Prostate gland (tissue), 2 donors: ENCODE results near the gene SMYD3.

ENCODE experiments used
- POLR2A ChIP-seq: fragments of 450-650 bp; IDR thresholded peaks from one replicate; pipeline ENCODE4 v1.6.1; 2016; ENCODE audit warnings: antibody characterized with exemption, mild to moderate bottlenecking
- POLR2AphosphoS5 ChIP-seq: sonication (generic); formaldehyde crosslinking; IDR thresholded peaks from one replicate; pipeline ENCODE4 v1.6.1; 2017; ENCODE audit warnings: antibody characterized with exemption
- TF ChIP-seq, protein P1 (sequence below), 4 experiments: fragments of 200-600 bp in 2 of 4; fragments of 450-650 bp in 2 of 4; sonication (generic) in 2 of 4; IDR thresholded peaks; 1 replicate in 3 of 4; 2 replicates in 1 of 4; pipeline ENCODE4 v1.5.1; 2016 to 2019; ENCODE audit warnings: antibody characterized with exemption in 4 of 4, mild to moderate bottlenecking in 2 of 4, moderate library complexity in 2 of 4

DNA sequence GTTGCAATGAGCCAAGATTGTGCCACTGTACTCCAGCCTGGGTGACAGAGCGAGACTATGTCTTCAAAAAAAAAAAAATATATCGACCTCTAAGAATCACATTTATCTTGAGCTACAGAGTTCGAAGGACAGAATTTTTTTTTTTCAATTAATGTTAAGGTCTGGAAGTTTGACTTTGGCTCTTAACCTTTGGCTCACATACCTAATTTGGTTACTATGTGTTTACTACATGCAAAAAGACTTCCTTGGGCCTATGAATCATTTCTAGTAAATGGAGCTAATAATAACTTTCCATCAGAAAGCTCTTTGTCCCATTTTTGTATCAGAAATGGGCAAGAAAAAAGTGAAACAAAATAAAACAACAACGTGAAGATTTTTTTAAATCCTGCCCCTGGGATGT lies 351.2 kb downstream of the SMYD3 start:
- TF ChIP-seq, protein P1, sequence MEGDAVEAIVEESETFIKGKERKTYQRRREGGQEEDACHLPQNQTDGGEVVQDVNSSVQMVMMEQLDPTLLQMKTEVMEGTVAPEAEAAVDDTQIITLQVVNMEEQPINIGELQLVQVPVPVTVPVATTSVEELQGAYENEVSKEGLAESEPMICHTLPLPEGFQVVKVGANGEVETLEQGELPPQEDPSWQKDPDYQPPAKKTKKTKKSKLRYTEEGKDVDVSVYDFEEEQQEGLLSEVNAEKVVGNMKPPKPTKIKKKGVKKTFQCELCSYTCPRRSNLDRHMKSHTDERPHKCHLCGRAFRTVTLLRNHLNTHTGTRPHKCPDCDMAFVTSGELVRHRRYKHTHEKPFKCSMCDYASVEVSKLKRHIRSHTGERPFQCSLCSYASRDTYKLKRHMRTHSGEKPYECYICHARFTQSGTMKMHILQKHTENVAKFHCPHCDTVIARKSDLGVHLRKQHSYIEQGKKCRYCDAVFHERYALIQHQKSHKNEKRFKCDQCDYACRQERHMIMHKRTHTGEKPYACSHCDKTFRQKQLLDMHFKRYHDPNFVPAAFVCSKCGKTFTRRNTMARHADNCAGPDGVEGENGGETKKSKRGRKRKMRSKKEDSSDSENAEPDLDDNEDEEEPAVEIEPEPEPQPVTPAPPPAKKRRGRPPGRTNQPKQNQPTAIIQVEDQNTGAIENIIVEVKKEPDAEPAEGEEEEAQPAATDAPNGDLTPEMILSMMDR (IDR thresholded peaks at IDR 0.05): no peak
- TF ChIP-seq POLR2A (no peak), POLR2AphosphoS5 (no peak)
